SK-N-SH (cell line): ENCODE data around the gene TEX22. TPM values are rescaled to one million over a fixed set of nuclear protein-coding genes. Genes with fewer than 3 reads are reported as not detected.
A peak's percentile ranks its signal among the peaks of the same experiment; 100 is the strongest.

Experiments used
- CTCF ChIA-PET: fragments of 300-600, 350-600 bp; formaldehyde crosslinking; extraction: SDS; loops from one replicate; lab custom pipeline; 2021; lab: Yijun Ruan, JAX
- POLR2A ChIA-PET: fragments of 350-600 bp; sonication (Branson Sonifier 250); formaldehyde crosslinking; extraction: SDS; loops from one replicate; lab custom pipeline; 2020; ENCODE audit warnings: antibody characterized with exemption, inconsistent platforms; lab: Yijun Ruan, JAX
- DNase-seq: peaks from one replicate; pipeline ENCODE4 v3.0.0; 2012
- H2AFZ ChIP-seq: fragments of 200-600 bp; sonication (generic); 2 replicates; pipeline ENCODE4 v1.8.1; 2016; ENCODE audit warnings: antibody characterized with exemption, mild to moderate bottlenecking, low read depth
- H3F3A ChIP-seq: fragments of 200-600 bp; sonication (generic); replicated peaks from 2 replicates; pipeline ENCODE3; 2016; ENCODE audit warnings: antibody characterized with exemption, mild to moderate bottlenecking; ENCODE audit not compliant: insufficient read depth
- H3K27ac ChIP-seq, 2 experiments: fragments of 200-500 bp in 1 of 2; fragments of 200-600 bp in 1 of 2; sonication (Bioruptor generic) in 1 of 2; sonication (generic), shearing (Covaris generic) in 1 of 2; 2 replicates each; pipeline versions ENCODE4 v1.5.1 to v1.6.1; 2014 to 2016; ENCODE audit warnings: low read depth in 2 of 2, inconsistent platforms in 1 of 2, low read length in 1 of 2, mild to moderate bottlenecking in 1 of 2, mixed read lengths in 1 of 2
- H3K27me3 ChIP-seq: fragments of 200-600 bp; sonication (generic), shearing (Covaris generic); 2 replicates; pipeline ENCODE4 v1.6.1; 2016; ENCODE audit warnings: mixed run types; ENCODE audit not compliant: insufficient read depth
- H3K36me3 ChIP-seq, 2 experiments: fragments of 200-500 bp in 1 of 2; fragments of 200-600 bp in 1 of 2; sonication (Bioruptor generic) in 1 of 2; sonication (generic) in 1 of 2; replicated peaks in 1 of 2; 2 replicates each; pipeline versions ENCODE3 to v1.5.1; 2014 to 2016; ENCODE audit warnings: low read length in 1 of 2, mild to moderate bottlenecking in 1 of 2; ENCODE audit not compliant: insufficient read depth in 2 of 2, control insufficient read depth in 1 of 2
- H3K4me1 ChIP-seq, 2 experiments: fragments of 200-500 bp in 1 of 2; fragments of 200-600 bp in 1 of 2; sonication (Bioruptor generic) in 1 of 2; sonication (generic), shearing (Covaris generic) in 1 of 2; 2 replicates each; pipeline versions ENCODE4 v1.5.1 to v1.6.1; 2014 to 2016; ENCODE audit warnings: low read depth in 1 of 2, low read length in 1 of 2, mixed run types in 1 of 2; ENCODE audit not compliant: insufficient read depth in 2 of 2, control insufficient read depth in 1 of 2
- H3K4me2 ChIP-seq: fragments of 200-600 bp; sonication (generic), shearing (Covaris generic); 2 replicates; pipeline ENCODE4 v1.6.1; 2017; ENCODE audit warnings: mixed run types
- H3K4me3 ChIP-seq, 2 experiments: fragments of 200-500 bp in 1 of 2; fragments of 200-600 bp in 1 of 2; sonication (Bioruptor generic) in 1 of 2; sonication (generic), shearing (Covaris generic) in 1 of 2; 2 replicates each; pipeline versions ENCODE4 v1.5.1 to v1.8.1; 2014 to 2016; ENCODE audit warnings: low read depth in 2 of 2, inconsistent platforms in 1 of 2, low read length in 1 of 2, mild to moderate bottlenecking in 1 of 2, mixed read lengths in 1 of 2, moderate library complexity in 1 of 2
- H3K79me2 ChIP-seq: fragments of 200-600 bp; sonication (generic); 2 replicates; pipeline ENCODE4 v1.8.1; 2017; ENCODE audit warnings: mild to moderate bottlenecking; ENCODE audit not compliant: insufficient read depth
- H3K9ac ChIP-seq: fragments of 200-600 bp; sonication (generic); 2 replicates; pipeline ENCODE4 v1.6.1; 2017; ENCODE audit warnings: mixed run types
- H3K9me2 ChIP-seq: fragments of 200-600 bp; sonication (generic); 2 replicates; pipeline ENCODE4 v1.6.1; 2017; ENCODE audit warnings: mixed run types
- H3K9me3 ChIP-seq: fragments of 200-600 bp; sonication (generic); 2 replicates; pipeline ENCODE4 v1.6.1; 2017; ENCODE audit warnings: mixed run types, mild to moderate bottlenecking, moderate library complexity
- H4K20me1 ChIP-seq: fragments of 200-600 bp; sonication (generic); 2 replicates; pipeline ENCODE4 v1.6.1; 2017; ENCODE audit warnings: mild to moderate bottlenecking, mixed run types; ENCODE audit not compliant: insufficient read depth
- ELF1 ChIP-seq: IDR thresholded peaks from 2 replicates; pipeline ENCODE4 v1.4.0; 2012
- FOXJ3 ChIP-seq: sonication (generic); formaldehyde crosslinking; IDR thresholded peaks from 2 replicates; pipeline ENCODE4 v1.5.1; 2020; ENCODE audit warnings: mild to moderate bottlenecking, missing genetic modification reagents
- NFIC ChIP-seq: IDR thresholded peaks from 2 replicates; pipeline ENCODE4 v1.4.0; 2012; ENCODE audit warnings: borderline replicate concordance
- NRF1 ChIP-seq: IDR thresholded peaks from 2 replicates; pipeline ENCODE4 v1.6.1; 2012; ENCODE audit warnings: low read depth, mild to moderate bottlenecking, low read length
- POLR2AphosphoS5 ChIP-seq: IDR thresholded peaks from 2 replicates; pipeline ENCODE4 v1.6.1; 2012; ENCODE audit warnings: low read depth, low read length
- SIN3A ChIP-seq: IDR thresholded peaks from 2 replicates; pipeline ENCODE4 v1.6.1; 2012; ENCODE audit warnings: low read depth, mild to moderate bottlenecking, low read length, moderate library complexity, borderline replicate concordance
- TEAD4 ChIP-seq: IDR thresholded peaks from 2 replicates; pipeline ENCODE4 v1.4.0; 2012; ENCODE audit warnings: mild to moderate bottlenecking, borderline replicate concordance; ENCODE audit not compliant: insufficient read depth
- YY1 ChIP-seq: IDR thresholded peaks from 2 replicates; pipeline ENCODE4 v1.4.0; 2012; ENCODE audit warnings: low read depth, mild to moderate bottlenecking
- ZBTB33 ChIP-seq: IDR thresholded peaks from 2 replicates; pipeline ENCODE4 v1.4.0; 2012; ENCODE audit warnings: low read depth, borderline replicate concordance
- WGBS: methylation state at CpG from one replicate; pipeline ENCODE4 v1.1.6; 2017; ENCODE audit warnings: low lambda C conversion rate; 5-methylcytosine and 5-hydroxymethylcytosine counted together
- polyA plus RNA-seq, 3 experiments: library from polyadenylated mRNA; depleted of rRNA; stranded (reverse); fragments of >200 nt; gene quantifications; 2 replicates each; pipeline ENCODE4 v1.2.3, GENCODE V29; 2012
- TF ChIP-seq, protein P1 (sequence below): fragments of 150-350 bp; IDR thresholded peaks from 2 replicates; pipeline ENCODE4 v1.6.1; 2016; ENCODE audit warnings: mild to moderate bottlenecking, low read depth, low read length
- TF ChIP-seq, protein P2 (sequence below): IDR thresholded peaks from 2 replicates; pipeline ENCODE4; 2012
- TF ChIP-seq, protein P3 (sequence below): fragments of 200-600 bp; sonication (generic); IDR thresholded peaks from 2 replicates; pipeline ENCODE4 v1.6.1; 2017; ENCODE audit warnings: antibody characterized with exemption, mild to moderate bottlenecking, moderate library complexity

The TEX22 gene
- polyA plus RNA-seq, 1 of the 3 experiments (the other 2 are of a cell fraction) = 0.26 TPM

DNA sequence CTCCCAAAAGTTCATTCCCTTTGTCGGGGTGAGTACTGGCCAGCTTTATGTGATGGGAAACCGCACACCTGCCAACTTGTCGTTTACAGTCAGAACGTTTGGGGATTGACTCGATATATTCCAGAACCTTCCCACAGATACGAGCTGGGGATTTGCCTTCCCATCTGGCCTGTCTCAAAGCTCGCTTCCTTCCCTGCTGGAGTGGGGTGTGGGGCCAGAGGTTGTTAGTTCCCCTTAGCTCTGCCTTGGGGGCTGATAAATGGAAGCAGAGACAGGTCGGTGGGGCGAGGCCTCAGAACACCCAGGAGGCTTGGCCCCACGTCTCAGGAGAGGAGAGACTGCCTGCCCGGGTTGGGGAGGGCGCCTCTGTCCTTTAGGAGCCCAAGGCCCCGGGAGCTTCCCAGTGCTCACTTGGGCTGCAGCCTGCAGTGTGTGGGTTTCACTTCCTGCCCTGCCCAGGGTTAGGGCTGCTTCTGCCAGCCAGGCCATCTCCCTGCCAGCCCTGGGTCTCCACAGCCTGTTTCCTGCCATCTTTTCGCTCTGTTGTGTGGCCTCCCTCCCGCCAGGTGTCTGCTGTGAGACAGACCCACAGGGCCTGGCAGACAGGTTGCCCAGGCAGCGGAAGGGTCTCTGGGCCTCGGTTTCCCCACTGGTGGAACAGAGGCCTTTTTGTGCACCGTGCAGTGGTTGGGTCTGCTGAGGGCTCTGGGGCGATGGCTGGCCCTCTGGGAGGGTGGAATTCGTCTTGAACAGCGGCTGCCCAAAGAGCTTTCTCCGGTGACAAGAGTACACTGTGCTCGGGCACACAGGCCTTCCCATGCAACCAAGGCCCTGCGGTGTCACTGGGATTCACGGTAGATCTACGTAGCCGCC is 8.1 kb upstream of the TEX22 start:
- H2AFZ ChIP-seq = no peak overlapping the region
- no peaks in the 10 kb centered on the region for H3F3A ChIP-seq
- H3K27ac ChIP-seq = peak overlapping the region in 1 of 2 experiments; percentile 16; a peak in 1 of 4 replicates
- no peaks in the 10 kb centered on the region for H3K9me3 ChIP-seq
- peaks cover 0 to 31% of the 10 kb centered on the region in 2 experiments for H3K36me3 ChIP-seq
- H3K79me2 ChIP-seq = no peaks in the 10 kb centered on the region
- H3K4me2 ChIP-seq = no peak overlapping the region
- no peak for DNase-seq
- TF ChIP-seq ZBTB33 = no peak
- H3K4me1 ChIP-seq = peaks cover 0 to 7% of the 10 kb centered on the region in 2 experiments; a peak in 1 of 4 replicates
- no peaks in the 10 kb centered on the region for H3K9me2 ChIP-seq
- no peaks in the 10 kb centered on the region for H3K27me3 ChIP-seq
- no peaks in the 10 kb centered on the region for H4K20me1 ChIP-seq
- H3K9ac ChIP-seq = no peak overlapping the region
- CTCF ChIA-PET = interaction anchor here (0.6 to 3.8 kb wide), 6 partner anchors 16 to 300 kb away, joined by 3 to 21 read pairs (median 4); no protein-coding TSS in a partner anchor
- POLR2A ChIA-PET = interaction anchor here (0.6 kb wide), 1 partner anchor 184 kb away, joined by 3 read pairs; no protein-coding TSS in a partner anchor
- 93% methylated on average over 14 of the region's 27 CpGs for WGBS
- H3K4me3 ChIP-seq = no peak overlapping the region

DNA sequence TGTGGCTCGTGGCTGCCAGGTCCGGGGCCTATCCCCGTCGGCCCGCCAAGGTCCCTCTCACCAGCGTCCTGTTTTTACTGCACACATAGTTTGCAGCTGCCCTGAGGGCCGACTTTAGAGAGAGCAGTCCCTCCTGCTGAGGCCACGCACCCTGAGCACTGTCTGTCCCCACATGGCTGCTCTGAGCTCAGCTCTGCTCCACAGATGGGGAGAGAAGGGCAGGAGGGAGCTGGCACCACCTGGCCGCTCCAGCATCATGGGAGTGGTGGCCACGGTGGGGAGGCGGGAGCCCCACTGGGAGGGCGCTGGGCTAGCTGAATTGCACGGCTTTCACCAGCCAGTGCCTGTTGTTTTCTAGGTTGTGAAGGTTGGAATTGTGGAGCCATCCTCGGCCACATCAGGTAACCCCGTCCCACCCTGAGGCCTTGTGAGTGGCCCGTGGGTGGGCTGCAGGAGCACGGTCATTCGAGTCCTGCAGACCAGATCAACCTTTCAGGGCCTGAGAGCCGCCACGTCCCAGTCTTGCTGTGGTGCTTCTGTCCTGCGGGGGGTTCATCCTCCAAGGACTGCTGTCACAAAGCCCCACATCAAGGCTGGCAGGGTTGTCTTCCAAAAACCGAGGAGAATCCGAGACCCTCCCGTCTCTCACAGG is 7.4 kb upstream of the TEX22 start:
- Histone ChIP-seq H3F3A (no peaks in the 10 kb centered on the region), H3K36me3 (peaks cover 0 to 27% of the 10 kb centered on the region in 2 experiments), H4K20me1 (no peaks in the 10 kb centered on the region), H3K9ac (no peak overlapping the region), H3K27ac (no peak overlapping the region), H2AFZ (no peak overlapping the region), H3K27me3 (no peaks in the 10 kb centered on the region), H3K4me3 (no peak overlapping the region), H3K9me2 (no peaks in the 10 kb centered on the region), H3K4me1 (peaks cover 0 to 7% of the 10 kb centered on the region in 2 experiments; a peak in 1 of 4 replicates), H3K4me2 (no peak overlapping the region), H3K9me3 (no peaks in the 10 kb centered on the region), H3K79me2 (no peaks in the 10 kb centered on the region)
- 91% methylated on average over 9 of the region's 24 CpGs for WGBS
- TF ChIP-seq ELF1 (no peak), NFIC (no peak), ZBTB33 (no peak), YY1 (no peak), POLR2AphosphoS5 (no peak), NRF1 (no peak), TEAD4 (no peak), SIN3A (no peak), FOXJ3 (CRISPR knock-in tag) (no peak)
- TF ChIP-seq, protein P1, sequence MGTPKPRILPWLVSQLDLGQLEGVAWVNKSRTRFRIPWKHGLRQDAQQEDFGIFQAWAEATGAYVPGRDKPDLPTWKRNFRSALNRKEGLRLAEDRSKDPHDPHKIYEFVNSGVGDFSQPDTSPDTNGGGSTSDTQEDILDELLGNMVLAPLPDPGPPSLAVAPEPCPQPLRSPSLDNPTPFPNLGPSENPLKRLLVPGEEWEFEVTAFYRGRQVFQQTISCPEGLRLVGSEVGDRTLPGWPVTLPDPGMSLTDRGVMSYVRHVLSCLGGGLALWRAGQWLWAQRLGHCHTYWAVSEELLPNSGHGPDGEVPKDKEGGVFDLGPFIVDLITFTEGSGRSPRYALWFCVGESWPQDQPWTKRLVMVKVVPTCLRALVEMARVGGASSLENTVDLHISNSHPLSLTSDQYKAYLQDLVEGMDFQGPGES = no peak
- TF ChIP-seq, protein P2, sequence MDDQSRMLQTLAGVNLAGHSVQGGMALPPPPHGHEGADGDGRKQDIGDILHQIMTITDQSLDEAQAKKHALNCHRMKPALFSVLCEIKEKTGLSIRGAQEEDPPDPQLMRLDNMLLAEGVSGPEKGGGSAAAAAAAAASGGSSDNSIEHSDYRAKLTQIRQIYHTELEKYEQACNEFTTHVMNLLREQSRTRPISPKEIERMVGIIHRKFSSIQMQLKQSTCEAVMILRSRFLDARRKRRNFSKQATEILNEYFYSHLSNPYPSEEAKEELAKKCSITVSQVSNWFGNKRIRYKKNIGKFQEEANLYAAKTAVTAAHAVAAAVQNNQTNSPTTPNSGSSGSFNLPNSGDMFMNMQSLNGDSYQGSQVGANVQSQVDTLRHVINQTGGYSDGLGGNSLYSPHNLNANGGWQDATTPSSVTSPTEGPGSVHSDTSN = no peak
- TF ChIP-seq, protein P3, sequence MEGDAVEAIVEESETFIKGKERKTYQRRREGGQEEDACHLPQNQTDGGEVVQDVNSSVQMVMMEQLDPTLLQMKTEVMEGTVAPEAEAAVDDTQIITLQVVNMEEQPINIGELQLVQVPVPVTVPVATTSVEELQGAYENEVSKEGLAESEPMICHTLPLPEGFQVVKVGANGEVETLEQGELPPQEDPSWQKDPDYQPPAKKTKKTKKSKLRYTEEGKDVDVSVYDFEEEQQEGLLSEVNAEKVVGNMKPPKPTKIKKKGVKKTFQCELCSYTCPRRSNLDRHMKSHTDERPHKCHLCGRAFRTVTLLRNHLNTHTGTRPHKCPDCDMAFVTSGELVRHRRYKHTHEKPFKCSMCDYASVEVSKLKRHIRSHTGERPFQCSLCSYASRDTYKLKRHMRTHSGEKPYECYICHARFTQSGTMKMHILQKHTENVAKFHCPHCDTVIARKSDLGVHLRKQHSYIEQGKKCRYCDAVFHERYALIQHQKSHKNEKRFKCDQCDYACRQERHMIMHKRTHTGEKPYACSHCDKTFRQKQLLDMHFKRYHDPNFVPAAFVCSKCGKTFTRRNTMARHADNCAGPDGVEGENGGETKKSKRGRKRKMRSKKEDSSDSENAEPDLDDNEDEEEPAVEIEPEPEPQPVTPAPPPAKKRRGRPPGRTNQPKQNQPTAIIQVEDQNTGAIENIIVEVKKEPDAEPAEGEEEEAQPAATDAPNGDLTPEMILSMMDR = no peak
- CTCF ChIA-PET = interaction anchor here (3.8 kb wide), 1 partner anchor 20 kb away, joined by 21 read pairs; no protein-coding TSS in a partner anchor
- no peak for DNase-seq
- POLR2A ChIA-PET = no interaction called here
